ENCODE results near the gene TTC33. TPM values are rescaled to one million over a fixed set of nuclear protein-coding genes. Genes with fewer than 3 reads are reported as not detected.

The TTC33 gene
- total and polyA plus RNA-seq, 2 of the 4 experiments (the other 2 are of a cell fraction), result 3.1 to 8.1 TPM

GRCh38 chr5:40790947-40791593 lies 35.3 kb upstream of the TTC33 start:
- Histone ChIP-seq H3K4ac (ENCODE audit: low read depth, low read length) (no peak overlapping the region), H3K23ac (ENCODE audit: low read depth, low read length) (0 out of 2 replicates have a peak overlapping the region, but pooled peaks have one; percentile 51), H3K9ac (ENCODE audit: low read depth, low read length) (no peak overlapping the region), H2AK5ac (ENCODE audit: low read depth, low read length) (no peak overlapping the region), H3K9me3 (ENCODE audit: control insufficient read depth, insufficient read depth, low read length) (no peaks in the 10 kb centered on the region), H2AFZ (replicated peaks; ENCODE audit: low read length, poor library complexity) (no peak overlapping the region), H3K18ac (ENCODE audit: low read depth, low read length) (no peak overlapping the region), H4K91ac (ENCODE audit: insufficient read depth, low read depth, low read length) (no peak overlapping the region), H2BK120ac (ENCODE audit: low read depth, low read length) (no peak overlapping the region), H2BK5ac (ENCODE audit: low read depth, low read length, poor library complexity, severe bottlenecking) (no peak overlapping the region), H4K20me1 (ENCODE audit: insufficient read depth, low read length) (peaks cover 89% of the 10 kb centered on the region), H3K9me1 (ENCODE audit: insufficient read depth, low read length) (peaks cover 6% of the 10 kb centered on the region; the same call in 1 of the 2 replicates), H3K14ac (replicated peaks; ENCODE audit: low read depth, low read length) (no peak overlapping the region), H3K4me3 (ENCODE audit: insufficient read depth, low read depth, low read length) (no peak overlapping the region), H2BK15ac (ENCODE audit: low read depth, low read length) (no peak overlapping the region), H2AK9ac (replicated peaks; ENCODE audit: low read depth, low read length, poor library complexity) (no peak overlapping the region), H3K56ac (ENCODE audit: extremely low read depth, insufficient read depth, low read length) (no peak overlapping the region), H3K4me2 (ENCODE audit: low read depth, low read length) (peak overlapping the region; percentile 22; the same call in 1 of the 2 replicates), H4K5ac (ENCODE audit: low read depth, low read length) (no peak overlapping the region), H3K36me3 (ENCODE audit: control insufficient read depth, insufficient read depth, low read length) (peaks cover 6% of the 10 kb centered on the region), H3K27ac (ENCODE audit: insufficient read depth, low read length) (peak overlapping the region; percentile 6), H4K8ac (ENCODE audit: low read depth in 2 of 2, low read length in 2 of 2) (no peak overlapping the region), H2BK20ac (ENCODE audit: low read depth, low read length) (no peak overlapping the region), H3K79me1 (ENCODE audit: low read depth in 1 of 2, low read length in 2 of 2) (peaks cover 0 to 38% of the 10 kb centered on the region in 2 experiments; a peak in 2 of 4 replicates), H3K4me1 (ENCODE audit: control insufficient read depth, insufficient read depth, low read length) (peaks cover 5% of the 10 kb centered on the region), H3K27me3 (ENCODE audit: control insufficient read depth, insufficient read depth, low read length) (no peaks in the 10 kb centered on the region)
- peak; percentile 53 for ATAC-seq (ENCODE audit: low read depth)
- ChIA-PET POLR2A (ENCODE audit: unreplicated experiment) (no interaction called here), CTCF (interaction anchor here (0.6 kb wide), 1 partner anchor 1094 kb away, joined by 4 read pairs; no protein-coding TSS in a partner anchor)
- in situ Hi-C loops (cut with MboI; ENCODE audit: low sequenced_read_pairs) (no loop called here), dilution Hi-C loops (cut with HindIII; ENCODE audit: low sequenced_read_pairs, unreplicated experiment) (no loop called here), intact Hi-C loops (cut with micrococcal nuclease) (loop anchor here (1.0 kb wide), 1 partner anchor 9 kb away; no protein-coding TSS in a partner anchor)
- no TSS peak for BruUV-seq (replicated peaks)
- peak; percentile 41 for DNase-seq
- TF ChIP-seq BHLHE40 (IDR thresholded peaks at IDR 0.05; ENCODE audit: low read depth, low read length), result no peak
- TF ChIP-seq CHD1 (IDR thresholded peaks at IDR 0.05; ENCODE audit: low read depth, low read length), result no peak
- TF ChIP-seq USF2 (IDR thresholded peaks at IDR 0.05; ENCODE audit: low read depth, low read length), result no peak
- no peak for TF ChIP-seq CTCF (conservative IDR thresholded peaks at IDR 0.05; ENCODE audit: low read depth, low read length)
- TF ChIP-seq MXI1 (IDR thresholded peaks at IDR 0.05; ENCODE audit: borderline replicate concordance, low read depth, low read length), result no peak
- no peak for TF ChIP-seq POLR2A (IDR thresholded peaks at IDR 0.05; ENCODE audit: low read depth, low read length)
- no peak for TF ChIP-seq MAFK (IDR thresholded peaks at IDR 0.05; ENCODE audit: low read depth, low read length)
- no peak for TF ChIP-seq RCOR1 (IDR thresholded peaks at IDR 0.05; ENCODE audit: insufficient replicate concordance, low read length)
- no peak for TF ChIP-seq NFE2L2 (IDR thresholded peaks at IDR 0.05; ENCODE audit: low read depth, low read length)
- no peak for TF ChIP-seq CEBPB (IDR thresholded peaks at IDR 0.05; ENCODE audit: low read depth, low read length)
- TF ChIP-seq FOS (IDR thresholded peaks at IDR 0.05; ENCODE audit: low read depth, low read length), result no peak
- no peak for TF ChIP-seq RAD21 (IDR thresholded peaks at IDR 0.05; ENCODE audit: low read length)
- no peak for TF ChIP-seq ELK1 (IDR thresholded peaks at IDR 0.05; ENCODE audit: borderline replicate concordance, low read depth, low read length)
- no peak for TF ChIP-seq MAZ (IDR thresholded peaks at IDR 0.05; ENCODE audit: borderline replicate concordance, low read depth, low read length)
- no peak for TF ChIP-seq RFX5 (IDR thresholded peaks at IDR 0.05; ENCODE audit: low read depth, low read length)
- no CpG with 5 or more reads among the region's 3 CpGs for WGBS, 2 experiments (ENCODE audit: extremely low coverage in 2 of 2, insufficient read length in 1 of 2)

All from IMR-90 (cell line).